NCI-H446 treated with DMSO at 0.1 percent for 48 hours (cell line): ENCODE data around the gene CDH15.
"Not testable (repeated sequence)": the region's sequence is repeated elsewhere in the genome, so short reads cannot be mapped to it uniquely, and the experiment has no call there.

ENCODE experiments used
- DNase-seq: peaks from one replicate; lab custom pipeline; 2025; lab: John Stamatoyannopoulos, UW

The CDH15 gene

GRCh38 chr16:89155851-89156739 is 15.5 kb upstream of the CDH15 start:
- DNase-seq = no peak

GRCh38 chr16:89156740-89157645 is 14.6 kb upstream of the CDH15 start:
- DNase-seq = no peak

- no peak for DNase-seq
Measured at GRCh38 chr16:89157778-89158177, 13.8 kb upstream of the CDH15 start.

GRCh38 chr16:89159066-89159849 is 12.3 kb upstream of the CDH15 start:
- no peak for DNase-seq

GRCh38 chr16:89159850-89160354 is 11.6 kb upstream of the CDH15 start:
- no peak for DNase-seq

- no peak for DNase-seq
Measured at GRCh38 chr16:89160977-89161701, 10.4 kb upstream of the CDH15 start.

- DNase-seq = no peak
Measured at GRCh38 chr16:89161763-89162713, 9.5 kb upstream of the CDH15 start.

GRCh38 chr16:89163297-89163696 is 8.3 kb upstream of the CDH15 start:
- DNase-seq = no peak

- DNase-seq = no peak
Measured at GRCh38 chr16:89164436-89164835, 7.1 kb upstream of the CDH15 start.

- no peak for DNase-seq
Measured at GRCh38 chr16:89164847-89165680, 6.5 kb upstream of the CDH15 start.

- DNase-seq = not testable (repeated sequence)
Measured at GRCh38 chr16:89165681-89165979, 5.9 kb upstream of the CDH15 start.

- DNase-seq = no peak
Measured at GRCh38 chr16:89166696-89167424, 4.7 kb upstream of the CDH15 start.

- peak; percentile 3 for DNase-seq
Measured at GRCh38 chr16:89167425-89167941, 4.1 kb upstream of the CDH15 start.

GRCh38 chr16:89168381-89169189 is 3.0 kb upstream of the CDH15 start:
- no peak for DNase-seq

GRCh38 chr16:89169778-89170177 is 1.8 kb upstream of the CDH15 start:
- DNase-seq = no peak

- DNase-seq = no peak
Measured at GRCh38 chr16:89170346-89171215, 967 bp upstream of the CDH15 start.

GRCh38 chr16:89172171-89172527 is 601 bp downstream of the CDH15 start:
- DNase-seq = no peak
